HUES64 (cell line): ENCODE measurements around the gene PPP4R1.

Experiments
- H3K27ac ChIP-seq: 2 replicates; pipeline ENCODE4 v1.7.0; 2013; ENCODE audit warnings: low read depth, low read length, inconsistent platforms
- H3K27me3 ChIP-seq: 2 replicates; pipeline ENCODE4 v1.6.1; 2013; ENCODE audit warnings: mild to moderate bottlenecking, low read length; ENCODE audit not compliant: insufficient read depth
- H3K36me3 ChIP-seq: 2 replicates; pipeline ENCODE4 v1.6.1; 2013; ENCODE audit warnings: mild to moderate bottlenecking, low read length; ENCODE audit not compliant: insufficient read depth
- H3K4me1 ChIP-seq: 2 replicates; pipeline ENCODE4 v1.6.1; 2013; ENCODE audit warnings: mild to moderate bottlenecking, low read length, moderate library complexity; ENCODE audit not compliant: insufficient read depth
- H3K4me3 ChIP-seq: 2 replicates; pipeline ENCODE4 v1.5.1; 2013; ENCODE audit warnings: mild to moderate bottlenecking, low read length, moderate library complexity
- H3K9ac ChIP-seq: 2 replicates; pipeline ENCODE4 v1.6.1; 2013; ENCODE audit warnings: mild to moderate bottlenecking, low read depth, low read length
- H3K9me3 ChIP-seq: 2 replicates; pipeline ENCODE4 v1.6.1; 2013; ENCODE audit warnings: low read depth, low read length; ENCODE audit not compliant: insufficient read depth
- WGBS: fragments of 150-250, 120-280 bp; methylation state at CpG from one replicate; pipeline ENCODE4 v1.1.7; 2013; ENCODE audit warnings: missing lambda C conversion rate; 5-methylcytosine and 5-hydroxymethylcytosine counted together

The PPP4R1 gene

GRCh38 chr18:9506046-9506792, 108.1 kb downstream of the PPP4R1 start:
- WGBS, result 73% methylated on average over 4 of the region's 4 CpGs
- H3K4me3 ChIP-seq, result no peak overlapping the region
- no peaks in the 10 kb centered on the region for H3K27me3 ChIP-seq
- no peak overlapping the region for H3K27ac ChIP-seq
- H3K36me3 ChIP-seq, result peaks cover 3% of the 10 kb centered on the region; the same call in 1 of the 2 replicates
- H3K4me1 ChIP-seq, result peaks cover 8% of the 10 kb centered on the region
- H3K9me3 ChIP-seq, result peaks cover 16% of the 10 kb centered on the region
- H3K9ac ChIP-seq, result no peak overlapping the region
